Kidney (tissue), 14 donors: ENCODE data around the gene KLHDC7A. TPM values are rescaled to one million over a fixed set of nuclear protein-coding genes. Genes with fewer than 3 reads are reported as not detected.
A peak's percentile ranks its signal among the peaks of the same experiment; 100 is the strongest.
"Not testable (repeated sequence)": the region's sequence is repeated elsewhere in the genome, so short reads cannot be mapped to it uniquely, and the experiment has no call there.

ENCODE experiments used
- DNase-seq, 5 donors: peaks; one replicate each; pipeline ENCODE4 v3.0.0-alpha.2; 2013 to 2020
- FAIRE-seq: peaks from 2 replicates; lab custom pipeline; 2012; peaks lifted over from hg19 to GRCh38; lab: Jason Lieb, UNC
- H3K27ac ChIP-seq, 2 donors: one replicate each; pipeline ENCODE4 v1.7.0; 2013; ENCODE audit warnings: low read depth in 2 of 2, low read length in 2 of 2, inconsistent platforms in 1 of 2
- H3K27me3 ChIP-seq: one replicate; pipeline ENCODE4 v1.7.1; 2013; ENCODE audit warnings: low read length, inconsistent platforms; ENCODE audit not compliant: control insufficient read depth, insufficient read depth
- H3K36me3 ChIP-seq, 3 donors: one replicate each; pipeline versions ENCODE4 v1.7.0 to v1.7.1; 2013; ENCODE audit warnings: low read length in 3 of 3, control low read depth in 1 of 3, inconsistent platforms in 1 of 3; ENCODE audit not compliant: insufficient read depth in 3 of 3, control insufficient read depth in 2 of 3
- H3K4me1 ChIP-seq, 3 donors: one replicate each; pipeline versions ENCODE4 v1.7.0 to v1.7.1; 2013; ENCODE audit warnings: low read length in 3 of 3, inconsistent platforms in 1 of 3, low read depth in 1 of 3; ENCODE audit not compliant: control insufficient read depth in 2 of 3, insufficient read depth in 2 of 3
- H3K4me3 ChIP-seq, 3 donors: one replicate each; pipeline versions ENCODE4 v1.7.0 to v1.8.1; 2013; ENCODE audit warnings: low read length in 3 of 3, control low read depth in 1 of 3, inconsistent platforms in 1 of 3
- H3K9ac ChIP-seq, 3 donors: one replicate each; pipeline versions ENCODE4 v1.7.0 to v1.7.1; 2013; ENCODE audit warnings: low read length in 3 of 3, control low read depth in 1 of 3, inconsistent platforms in 1 of 3
- H3K9me3 ChIP-seq, 3 donors: one replicate each; pipeline versions ENCODE4 v1.7.0 to v1.7.1; 2013; ENCODE audit warnings: low read length in 3 of 3, control low read depth in 1 of 3, inconsistent platforms in 1 of 3; ENCODE audit not compliant: control insufficient read depth in 2 of 3, insufficient read depth in 1 of 3
- intact Hi-C: fragments of 100-400 bp; cut with DNase I; formaldehyde crosslinking; loops from one replicate; pipeline ENCODE4 v1.11.1; 2022
- polyA plus RNA-seq: library from polyadenylated mRNA; stranded (reverse); fragments of 350-450 nt; fragmentation: Illumina TruSeq; extraction: RNeasy Lipid Tissue Mini Kit (QIAGEN cat#74804); gene quantifications from one replicate; pipeline ENCODE4 v1.2.3, GENCODE V29; 2014; ENCODE audit warnings: low read depth, low replicate concordance; ENCODE audit not compliant: insufficient read depth
- total RNA-seq: library from RNA; stranded (reverse); fragmentation: NEBNext Ultra II Directional; extraction: Animal tissue kit (Norgen Biotek cat#: 25700); gene quantifications from one replicate; pipeline ENCODE4 v1.2.1, GENCODE V29; 2021
- TF ChIP-seq, protein P1 (sequence below): IDR thresholded peaks from 3 replicates; pipeline ENCODE4 v1.5.1; 2012; ENCODE audit warnings: mild to moderate bottlenecking, moderate library complexity, borderline replicate concordance; ENCODE audit not compliant: insufficient read depth; ENCODE audit errors: extremely low read depth
- donor health status: control.
- donor health status: control.
- donor health status: control.
- donor health status: control.
- donor health status: control.
- donor health status: DM: yes; HTN: yes; CAD: no.
- donor health status: Normal renal cell carcinoma (clear cell type).

KLHDC7A gene
- total and polyA plus RNA-seq, 2 donors from 2014 or later: 25.8 to 28.0 TPM

GRCh38 chr1:18452550-18452949 lies 28.2 kb upstream of the KLHDC7A start:
- Histone ChIP-seq H3K9me3 (no peaks in the 10 kb centered on the region), H3K27me3 (no peaks in the 10 kb centered on the region), H3K27ac (no peak overlapping the region), H3K4me1 (no peaks in the 10 kb centered on the region), H3K9ac (no peak overlapping the region), H3K36me3 (no peaks in the 10 kb centered on the region), H3K4me3 (no peak overlapping the region)
- DNase-seq: peak in 2 of 5 donors; percentile 31 to 44
- intact Hi-C loops: no loop called here
- TF ChIP-seq, protein P1, sequence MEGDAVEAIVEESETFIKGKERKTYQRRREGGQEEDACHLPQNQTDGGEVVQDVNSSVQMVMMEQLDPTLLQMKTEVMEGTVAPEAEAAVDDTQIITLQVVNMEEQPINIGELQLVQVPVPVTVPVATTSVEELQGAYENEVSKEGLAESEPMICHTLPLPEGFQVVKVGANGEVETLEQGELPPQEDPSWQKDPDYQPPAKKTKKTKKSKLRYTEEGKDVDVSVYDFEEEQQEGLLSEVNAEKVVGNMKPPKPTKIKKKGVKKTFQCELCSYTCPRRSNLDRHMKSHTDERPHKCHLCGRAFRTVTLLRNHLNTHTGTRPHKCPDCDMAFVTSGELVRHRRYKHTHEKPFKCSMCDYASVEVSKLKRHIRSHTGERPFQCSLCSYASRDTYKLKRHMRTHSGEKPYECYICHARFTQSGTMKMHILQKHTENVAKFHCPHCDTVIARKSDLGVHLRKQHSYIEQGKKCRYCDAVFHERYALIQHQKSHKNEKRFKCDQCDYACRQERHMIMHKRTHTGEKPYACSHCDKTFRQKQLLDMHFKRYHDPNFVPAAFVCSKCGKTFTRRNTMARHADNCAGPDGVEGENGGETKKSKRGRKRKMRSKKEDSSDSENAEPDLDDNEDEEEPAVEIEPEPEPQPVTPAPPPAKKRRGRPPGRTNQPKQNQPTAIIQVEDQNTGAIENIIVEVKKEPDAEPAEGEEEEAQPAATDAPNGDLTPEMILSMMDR: no peak
- no peak for FAIRE-seq

DNA sequence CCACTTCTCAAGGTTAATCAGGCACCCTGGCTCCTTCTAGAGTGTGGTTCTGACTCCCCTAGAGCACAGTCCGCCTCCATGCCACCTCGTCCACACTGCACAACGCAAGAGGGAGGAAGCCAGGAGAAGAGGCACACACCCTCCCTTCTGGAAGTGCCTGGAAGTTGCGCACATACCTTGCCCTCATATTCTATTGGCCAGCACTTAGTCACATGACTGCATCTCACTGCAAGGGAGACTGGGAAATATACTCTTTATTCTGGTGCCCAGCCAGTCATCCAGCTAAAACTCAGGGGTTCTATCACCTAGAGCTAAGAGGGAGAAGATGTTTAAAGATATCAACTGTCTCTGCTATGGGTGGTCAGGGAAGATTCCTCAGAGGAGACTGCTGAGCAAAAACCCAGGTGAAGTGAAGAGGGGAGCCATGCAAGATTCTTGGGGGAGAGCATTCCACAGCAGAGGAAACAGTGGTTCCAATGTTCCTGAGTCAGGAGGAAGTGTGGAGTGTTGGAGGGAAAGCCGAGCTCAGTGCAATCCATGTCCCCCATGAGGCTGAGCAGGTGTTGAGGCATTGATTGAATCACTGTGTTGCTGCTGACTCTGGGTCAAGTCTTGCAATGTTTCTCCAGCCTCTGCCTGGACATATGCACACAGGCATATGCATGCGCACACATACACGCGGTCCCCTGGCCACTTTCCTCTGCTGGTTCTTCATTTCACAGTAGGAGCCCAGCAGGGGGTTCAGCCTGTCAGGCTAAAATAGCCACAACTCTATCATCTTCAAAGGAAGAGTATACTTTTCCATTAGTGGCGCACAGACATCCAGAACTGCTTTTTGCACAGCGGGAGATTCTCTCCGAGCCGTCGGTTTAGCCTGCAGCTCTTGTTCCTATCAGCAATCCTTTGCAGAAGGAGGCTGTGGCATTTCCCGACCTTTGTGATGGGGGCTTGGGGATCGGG lies 22.3 kb upstream of the KLHDC7A start:
- FAIRE-seq: no peak

GRCh38 chr1:18461656-18462055 lies 19.1 kb upstream of the KLHDC7A start:
- no peaks in the 10 kb centered on the region for H3K9me3 ChIP-seq
- FAIRE-seq (no peak), DNase-seq (no peak)
- peaks cover 0 to 7% (median 0%) of the 10 kb centered on the region in 3 donors for H3K4me1 ChIP-seq
- no peak overlapping the region for H3K27ac ChIP-seq
- no peaks in the 10 kb centered on the region for H3K27me3 ChIP-seq
- intact Hi-C loops: no loop called here
- H3K9ac ChIP-seq: no peak overlapping the region
- no peaks in the 10 kb centered on the region for H3K36me3 ChIP-seq
- no peak overlapping the region for H3K4me3 ChIP-seq
- TF ChIP-seq, protein P1: no peak

More for the DNA sequence above, 22.3 kb upstream of the KLHDC7A start:
- TF ChIP-seq, protein P1: no peak
- no peak overlapping the region for H3K27ac ChIP-seq
- intact Hi-C loops: no loop called here
- no peaks in the 10 kb centered on the region for H3K4me1 ChIP-seq
- no peak for DNase-seq
- H3K36me3 ChIP-seq: no peaks in the 10 kb centered on the region
- no peaks in the 10 kb centered on the region for H3K9me3 ChIP-seq
- H3K9ac ChIP-seq: no peak overlapping the region
- no peaks in the 10 kb centered on the region for H3K27me3 ChIP-seq
- no peak overlapping the region for H3K4me3 ChIP-seq

DNA sequence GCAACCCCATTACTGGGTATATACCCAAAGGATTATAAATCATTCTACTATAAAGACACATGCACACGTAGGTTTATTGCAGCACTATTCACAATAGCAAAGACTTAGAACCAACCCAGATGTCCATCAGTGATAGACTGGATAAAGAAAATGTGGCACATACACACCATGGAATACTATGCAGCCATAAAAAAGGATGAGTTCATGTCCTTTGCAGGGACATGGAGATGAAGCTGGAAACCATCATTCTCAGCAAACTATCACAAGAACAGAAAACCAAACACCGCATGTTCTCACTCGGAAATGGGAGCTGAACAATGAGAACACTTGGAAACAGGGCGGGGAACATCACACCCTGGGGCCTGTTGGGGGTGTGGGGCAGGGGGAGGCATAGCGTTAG lies 18.2 kb upstream of the KLHDC7A start:
- H3K4me3 ChIP-seq, H3K9ac ChIP-seq, H3K27me3 ChIP-seq, H3K27ac ChIP-seq, DNase-seq, FAIRE-seq, H3K4me1 ChIP-seq, intact Hi-C loops, H3K9me3 ChIP-seq, H3K36me3 ChIP-seq: not testable (repeated sequence)
